NCI-H2196 (cell line): ENCODE measurements around the gene RHOJ.
A peak's percentile ranks its signal among the peaks of the same experiment; 100 is the strongest.
"Not testable (repeated sequence)": the region's sequence is repeated elsewhere in the genome, so short reads cannot be mapped to it uniquely, and the experiment has no call there.

Experiments
- DNase-seq: peaks from one replicate; lab custom pipeline; 2025; ENCODE audit not compliant: unreplicated experiment; lab: John Stamatoyannopoulos, UW

The RHOJ gene

GRCh38 chr14:63204407-63205043 lies at the start of gene RHOJ:
TSS of gene RHOJ (plus strand) at chr14:63204443. CDS start at chr14:63204870, 427 bp downstream.
- no peak for DNase-seq

- DNase-seq, result no peak
Observed at GRCh38 chr14:63155511-63156185, 48.6 kb upstream of the RHOJ start.

GRCh38 chr14:63157195-63157594 lies 47.0 kb upstream of the RHOJ start:
- DNase-seq, result no peak

GRCh38 chr14:63163306-63163705 lies 40.9 kb upstream of the RHOJ start:
- no peak for DNase-seq

GRCh38 chr14:63164108-63164683 lies 40.0 kb upstream of the RHOJ start:
- DNase-seq, result no peak

GRCh38 chr14:63165267-63165666 lies 39.0 kb upstream of the RHOJ start:
- not testable (repeated sequence) for DNase-seq

GRCh38 chr14:63167044-63167443 lies 37.2 kb upstream of the RHOJ start:
- DNase-seq, result no peak

GRCh38 chr14:63174760-63175191 lies 29.5 kb upstream of the RHOJ start:
- DNase-seq, result peak; percentile 43

- DNase-seq, result no peak
Observed at GRCh38 chr14:63175531-63175930, 28.7 kb upstream of the RHOJ start.

- DNase-seq, result no peak
Observed at GRCh38 chr14:63178912-63179311, 25.3 kb upstream of the RHOJ start.

GRCh38 chr14:63179383-63179782 lies 24.9 kb upstream of the RHOJ start:
- DNase-seq, result no peak

- DNase-seq, result no peak
Observed at GRCh38 chr14:63180011-63180410, 24.2 kb upstream of the RHOJ start.

- no peak for DNase-seq
Observed at GRCh38 chr14:63182968-63183367, 21.3 kb upstream of the RHOJ start.

- no peak for DNase-seq
Observed at GRCh38 chr14:63186453-63186852, 17.8 kb upstream of the RHOJ start.

- DNase-seq, result no peak
Observed at GRCh38 chr14:63191211-63191610, 13.0 kb upstream of the RHOJ start.

- DNase-seq, result no peak
Observed at GRCh38 chr14:63192085-63192484, 12.2 kb upstream of the RHOJ start.

GRCh38 chr14:63193236-63193635 lies 11.0 kb upstream of the RHOJ start:
- DNase-seq, result no peak

GRCh38 chr14:63200035-63200740 lies 4.1 kb upstream of the RHOJ start:
- no peak for DNase-seq

- DNase-seq, result no peak
Observed at GRCh38 chr14:63200767-63201166, 3.5 kb upstream of the RHOJ start.

- DNase-seq, result no peak
Observed at GRCh38 chr14:63203015-63203414, 1.2 kb upstream of the RHOJ start.

GRCh38 chr14:63203618-63204406 lies 431 bp upstream of the RHOJ start:
- no peak for DNase-seq
